ENCODE measurements around the gene CD3E.

The CD3E gene

GRCh38 chr11:118304568-118305248, at the start of gene CD3E:
TSS of gene CD3E (plus strand) at chr11:118304730. CDS start at chr11:118304953, 223 bp downstream.
- DNase-seq (ENCODE audit: low read depth in 2 of 2, low spot score in 1 of 2) = no peak

- DNase-seq (ENCODE audit: low read depth in 2 of 2, low spot score in 1 of 2) = no peak
Measured at GRCh38 chr11:118258410-118258809, 46.1 kb upstream of the CD3E start.

GRCh38 chr11:118259138-118259537, 45.4 kb upstream of the CD3E start:
- no peak for DNase-seq (ENCODE audit: low read depth in 2 of 2, low spot score in 1 of 2)

GRCh38 chr11:118260353-118260752, 44.2 kb upstream of the CD3E start:
- no peak for DNase-seq (ENCODE audit: low read depth in 2 of 2, low spot score in 1 of 2)

GRCh38 chr11:118263112-118263511, 41.4 kb upstream of the CD3E start:
- no peak for DNase-seq (ENCODE audit: low read depth in 2 of 2, low spot score in 1 of 2)

GRCh38 chr11:118263695-118264568, 40.6 kb upstream of the CD3E start, which contains the start of gene MPZL2:
TSS of gene MPZL2 (minus strand) at chr11:118264297. CDS start at chr11:118264153, 144 bp downstream.
- DNase-seq (ENCODE audit: low read depth in 2 of 2, low spot score in 1 of 2) = no peak

GRCh38 chr11:118264569-118265465, 39.7 kb upstream of the CD3E start:
- DNase-seq (ENCODE audit: low read depth in 2 of 2, low spot score in 1 of 2) = no peak

GRCh38 chr11:118265954-118266353, 38.6 kb upstream of the CD3E start:
- DNase-seq (ENCODE audit: low read depth in 2 of 2, low spot score in 1 of 2) = no peak

- no peak for DNase-seq (ENCODE audit: low read depth in 2 of 2, low spot score in 1 of 2)
Measured at GRCh38 chr11:118267486-118267885, 37.0 kb upstream of the CD3E start.

GRCh38 chr11:118272001-118272400, 32.5 kb upstream of the CD3E start:
- DNase-seq (ENCODE audit: low read depth in 2 of 2, low spot score in 1 of 2) = no peak

- DNase-seq (ENCODE audit: low read depth in 2 of 2, low spot score in 1 of 2) = no peak
Measured at GRCh38 chr11:118274186-118274585, 30.3 kb upstream of the CD3E start.

GRCh38 chr11:118275176-118275575, 29.4 kb upstream of the CD3E start:
- DNase-seq (ENCODE audit: low read depth in 2 of 2, low spot score in 1 of 2) = no peak

- DNase-seq (ENCODE audit: low read depth in 2 of 2, low spot score in 1 of 2) = no peak
Measured at GRCh38 chr11:118276422-118276821, 28.1 kb upstream of the CD3E start.

GRCh38 chr11:118277312-118277711, 27.2 kb upstream of the CD3E start:
- no peak for DNase-seq (ENCODE audit: low read depth in 2 of 2, low spot score in 1 of 2)

- no peak for DNase-seq (ENCODE audit: low read depth in 2 of 2, low spot score in 1 of 2)
Measured at GRCh38 chr11:118281284-118281683, 23.2 kb upstream of the CD3E start.

GRCh38 chr11:118282606-118283005, 21.9 kb upstream of the CD3E start:
- DNase-seq (ENCODE audit: low read depth in 2 of 2, low spot score in 1 of 2) = no peak

- DNase-seq (ENCODE audit: low read depth in 2 of 2, low spot score in 1 of 2) = no peak
Measured at GRCh38 chr11:118283037-118283636, 21.4 kb upstream of the CD3E start.

- no peak for DNase-seq (ENCODE audit: low read depth in 2 of 2, low spot score in 1 of 2)
Measured at GRCh38 chr11:118283756-118284350, 20.7 kb upstream of the CD3E start.

GRCh38 chr11:118286545-118286944, 18.0 kb upstream of the CD3E start:
- no peak for DNase-seq (ENCODE audit: low read depth in 2 of 2, low spot score in 1 of 2)

GRCh38 chr11:118287006-118287405, 17.5 kb upstream of the CD3E start:
- DNase-seq (ENCODE audit: low read depth in 2 of 2, low spot score in 1 of 2) = no peak

Measured in stimulated activated CD8-positive, alpha-beta memory T cell treated with anti-CD3 and anti-CD28 coated beads, Interleukin-4, amount 100 ng/mL, for 4 hours (primary cell).